ENCODE data around the gene DQX1.

The DQX1 gene

DNA sequence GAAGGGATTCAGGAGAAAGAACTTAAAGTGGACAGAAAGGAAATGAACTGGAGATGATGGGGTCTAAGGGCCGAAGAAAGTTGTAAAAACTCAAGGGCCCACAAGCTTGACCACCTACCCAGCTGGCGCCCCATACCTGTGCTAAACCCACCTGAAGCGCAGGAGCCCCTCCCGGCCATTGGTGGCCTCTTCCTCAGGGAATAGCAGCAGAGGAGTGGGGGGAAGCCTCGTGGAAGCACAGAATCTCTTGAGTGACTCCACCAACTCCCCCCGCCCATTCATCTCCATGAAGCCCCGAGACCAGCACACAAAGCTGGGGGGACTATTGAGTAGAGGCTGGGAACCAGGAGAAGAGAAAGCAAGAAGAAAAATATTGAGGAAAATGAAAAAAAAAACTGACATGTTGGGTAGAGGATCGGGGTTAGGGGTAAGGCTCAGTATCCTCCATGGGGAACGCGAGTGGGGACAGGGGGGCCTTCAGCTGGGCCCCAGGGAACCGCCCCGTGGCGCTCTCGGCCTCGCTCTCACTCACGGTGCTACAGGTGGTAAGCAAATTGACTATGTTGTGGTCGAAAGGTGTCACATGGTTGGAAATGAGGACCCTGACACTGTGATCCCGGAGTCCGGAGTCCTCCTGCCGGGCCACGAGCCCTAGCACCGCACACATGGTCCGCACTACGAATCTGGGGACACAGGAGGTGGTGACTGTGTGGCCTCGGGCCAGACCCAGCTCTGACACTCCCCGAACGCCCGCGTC lies 2.7 kb upstream of the DQX1 start:
- no peak for TF ChIP-seq CTCF (conservative IDR thresholded peaks at IDR 0.05)
- H3K27ac ChIP-seq, result peak overlapping the region; percentile 88

DNA sequence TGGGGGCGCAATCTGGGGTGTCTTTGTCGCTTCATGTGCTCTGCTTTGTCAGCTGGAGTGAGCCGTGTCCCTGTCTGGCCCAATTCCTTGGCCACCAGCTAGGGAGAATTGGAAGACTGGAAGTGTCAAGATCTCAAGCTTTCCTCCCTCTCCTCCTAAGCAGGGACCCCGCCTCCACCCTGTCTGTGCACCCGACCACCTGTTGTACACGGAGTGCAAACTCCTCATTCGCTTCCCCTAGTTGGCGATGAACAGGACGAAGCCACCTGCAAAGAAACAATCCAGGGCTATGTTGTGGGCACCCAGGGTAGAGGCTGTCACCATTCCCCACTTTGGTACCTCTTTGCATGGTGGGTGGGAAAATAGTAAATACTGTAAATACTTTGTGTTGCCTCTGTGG lies 1.7 kb upstream of the DQX1 start:
- H3K27ac ChIP-seq, result no peak overlapping the region

GRCh38 chr2:74526649-74527230 lies 709 bp upstream of the DQX1 start:
- no peak overlapping the region for H3K27ac ChIP-seq
- TF ChIP-seq CTCF (conservative IDR thresholded peaks at IDR 0.05), result no peak

More for the DNA sequence above, 1.7 kb upstream of the DQX1 start:
- TF ChIP-seq CTCF (conservative IDR thresholded peaks at IDR 0.05), result no peak

DNA sequence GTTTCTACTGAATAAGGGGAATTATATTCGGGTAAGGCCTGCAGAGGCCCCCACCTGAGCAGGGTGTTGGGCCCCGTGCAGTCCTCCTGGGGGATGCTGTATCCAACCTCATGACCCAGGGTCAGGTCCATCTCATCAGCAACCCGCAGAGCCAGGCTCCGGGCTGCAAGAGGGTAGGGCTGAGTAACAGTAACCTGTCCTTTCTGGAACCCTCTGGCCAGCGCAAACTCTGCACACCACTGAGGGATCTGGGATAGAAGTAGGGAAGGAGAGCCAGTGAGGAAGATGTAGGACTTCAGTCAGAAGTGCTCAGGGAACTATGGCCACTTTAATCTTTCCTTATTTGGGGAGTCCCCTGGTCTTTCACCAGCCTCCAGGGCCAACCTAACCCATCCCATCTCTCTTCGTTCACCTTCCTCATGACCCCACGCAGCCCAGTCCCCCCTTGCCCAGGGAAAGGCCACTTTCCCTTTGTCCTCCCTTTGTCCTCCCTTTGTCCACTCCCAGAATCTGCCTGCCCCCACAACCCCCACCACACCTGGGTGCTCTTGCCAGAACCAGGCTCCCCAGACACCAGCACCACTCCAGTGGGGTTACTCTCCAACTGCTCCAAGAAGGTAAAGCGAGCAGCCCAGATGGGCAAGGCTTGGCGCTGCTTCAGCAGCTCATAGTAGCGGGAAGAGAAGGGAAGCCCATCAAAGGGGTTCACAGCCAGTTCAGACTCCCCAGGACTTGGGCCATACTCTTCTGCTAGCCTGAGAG lies 895 bp downstream of the DQX1 start:
- no peak for TF ChIP-seq CTCF (conservative IDR thresholded peaks at IDR 0.05)
- H3K27ac ChIP-seq, result no peak overlapping the region

- no peak overlapping the region for H3K27ac ChIP-seq
- TF ChIP-seq CTCF (conservative IDR thresholded peaks at IDR 0.05), result no peak
Measured at GRCh38 chr2:74524005-74524404, 2.0 kb downstream of the DQX1 start.

GRCh38 chr2:74522516-74522915 lies 3.5 kb downstream of the DQX1 start:
- H3K27ac ChIP-seq, result no peak overlapping the region
- TF ChIP-seq CTCF (conservative IDR thresholded peaks at IDR 0.05), result no peak

DNA sequence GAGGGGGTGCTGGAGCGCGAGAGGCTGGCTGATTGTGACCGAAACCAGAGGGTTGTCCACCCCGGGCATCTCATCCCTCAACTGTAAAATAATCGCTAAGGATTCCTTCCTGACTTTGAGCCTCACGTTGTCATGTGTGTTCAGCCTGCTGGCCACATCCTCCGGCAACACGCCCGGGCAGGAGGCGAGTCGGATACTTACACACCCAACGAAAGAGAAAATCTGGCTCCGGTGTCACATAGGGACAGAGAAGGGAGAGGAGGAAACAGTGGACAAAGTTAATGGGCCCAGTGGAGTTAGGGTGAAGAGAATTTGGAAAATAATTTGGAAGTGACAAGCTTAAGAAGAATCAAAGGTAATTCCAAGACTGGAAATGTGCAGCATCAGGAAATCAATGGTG lies 9.4 kb downstream of the DQX1 start:
- no peak overlapping the region for H3K27ac ChIP-seq
- TF ChIP-seq CTCF (conservative IDR thresholded peaks at IDR 0.05), result no peak
